OCI-LY3 (cell line): ENCODE results near the gene LAMTOR3.

Experiments used
- CTCF ChIP-seq: fragments of 200-600, 300-600 bp; sonication (generic); IDR thresholded peaks from 2 replicates; pipeline ENCODE4 v1.5.1; 2014; ENCODE audit warnings: antibody characterized with exemption, low read length, low read depth
- EZH2phosphoT487 ChIP-seq: fragments of 200-600 bp; shearing (Covaris generic); IDR thresholded peaks from 2 replicates; pipeline ENCODE4 v1.6.1; 2018; ENCODE audit warnings: antibody characterized with exemption, mixed run types, low read depth

GRCh38 chr4:99875071-99875470 is 19.2 kb downstream of the LAMTOR3 start:
- TF ChIP-seq CTCF, result no peak
- TF ChIP-seq EZH2phosphoT487, result no peak
